WTC11 (cell line): ENCODE measurements around the gene UBAP2. TPM values are rescaled to one million over a fixed set of nuclear protein-coding genes. Genes with fewer than 3 reads are reported as not detected.

Experiments
- ATAC-seq: fragments of 200-7000 bp; cut with Tn5 transposase; 2 replicates; pipeline ENCODE4 v1.10.0; 2021; ENCODE audit warnings: mild to moderate bottlenecking, moderate library complexity
- CTCF ChIA-PET: fragments of 300-600 bp; sonication (Branson Sonifier 250); formaldehyde crosslinking; loops from one replicate; lab custom pipeline; 2021; ENCODE audit warnings: antibody characterized with exemption; lab: Charles Lee
- POLR2A ChIA-PET: fragments of 350-600 bp; sonication (Branson Sonifier 250); formaldehyde crosslinking; loops from one replicate; lab custom pipeline; 2021; ENCODE audit warnings: antibody characterized with exemption; lab: Charles Lee
- DNase-seq: peaks from one replicate; pipeline ENCODE4 v3.0.0; 2021; ENCODE audit warnings: low spot score
- H3K27ac Mint-ChIP-seq: 2 replicates; pipeline ENCODE4 v1.8.0; 2021; ENCODE audit warnings: mixed read lengths
- H3K27me3 Mint-ChIP-seq: 2 replicates; pipeline ENCODE4 v1.8.0; 2021; ENCODE audit warnings: low read depth, mild to moderate bottlenecking, moderate library complexity, mixed read lengths
- H3K36me3 Mint-ChIP-seq: 2 replicates; pipeline ENCODE4 v1.8.0; 2021; ENCODE audit warnings: mixed read lengths
- H3K4me1 Mint-ChIP-seq: 2 replicates; pipeline ENCODE4 v1.8.0; 2022; ENCODE audit warnings: mixed read lengths
- H3K4me3 Mint-ChIP-seq: 2 replicates; pipeline ENCODE4 v1.8.0; 2021; ENCODE audit warnings: mild to moderate bottlenecking, moderate library complexity, mixed read lengths
- H3K9me3 Mint-ChIP-seq: 2 replicates; pipeline ENCODE4 v1.8.0; 2021; ENCODE audit warnings: mixed read lengths
- AFF4 ChIP-seq: sonication (generic); formaldehyde crosslinking; IDR thresholded peaks from 2 replicates; pipeline ENCODE4 v1.8.1; 2023; ENCODE audit warnings: mild to moderate bottlenecking, missing genetic modification reagents, borderline replicate concordance
- ELF4 ChIP-seq: sonication (generic); formaldehyde crosslinking; IDR thresholded peaks from 2 replicates; pipeline ENCODE4 v1.8.1; 2022; ENCODE audit warnings: low read depth, mild to moderate bottlenecking, moderate library complexity, missing genetic modification reagents
- ERG ChIP-seq: fragments of 250-450 bp; sonication (Bioruptor Pico); IDR thresholded peaks from 2 replicates; pipeline ENCODE4 v1.8.0; 2021; ENCODE audit warnings: mild to moderate bottlenecking
- ETV6 ChIP-seq: sonication (generic); formaldehyde crosslinking; IDR thresholded peaks from 2 replicates; pipeline ENCODE4 v1.8.1; 2022; ENCODE audit warnings: mild to moderate bottlenecking, missing genetic modification reagents
- FOXJ3 ChIP-seq: sonication (generic); formaldehyde crosslinking; IDR thresholded peaks from 2 replicates; pipeline ENCODE4 v1.9.0; 2021; ENCODE audit warnings: missing genetic modification reagents, mild to moderate bottlenecking, borderline replicate concordance
- FOXP4 ChIP-seq: sonication (generic); formaldehyde crosslinking; IDR thresholded peaks from 2 replicates; pipeline ENCODE4 v1.8.0; 2022; ENCODE audit warnings: mild to moderate bottlenecking, missing genetic modification reagents
- GABPB1 ChIP-seq: sonication (generic); formaldehyde crosslinking; IDR thresholded peaks from 2 replicates; pipeline ENCODE4 v1.8.1; 2023; ENCODE audit warnings: mild to moderate bottlenecking, missing genetic modification reagents
- GTF2I ChIP-seq: fragments of 250-450 bp; sonication (Bioruptor Pico); conservative IDR thresholded peaks from 2 replicates; pipeline ENCODE4 v1.4.0; 2021; ENCODE audit warnings: mild to moderate bottlenecking
- HMGA2 ChIP-seq: fragments of 250-450 bp; sonication (Bioruptor Pico); IDR thresholded peaks from 2 replicates; pipeline ENCODE4 v1.4.0; 2021; ENCODE audit warnings: mild to moderate bottlenecking, moderate library complexity
- IRF1 ChIP-seq: sonication (generic); formaldehyde crosslinking; IDR thresholded peaks from 2 replicates; pipeline ENCODE4 v1.8.0; 2023; ENCODE audit warnings: missing genetic modification reagents
- JUN ChIP-seq: sonication (generic); formaldehyde crosslinking; IDR thresholded peaks from 2 replicates; pipeline ENCODE4 v1.8.0; 2023; ENCODE audit warnings: mild to moderate bottlenecking, missing genetic modification reagents
- MAX ChIP-seq: sonication (generic); formaldehyde crosslinking; IDR thresholded peaks from 2 replicates; pipeline ENCODE4 v1.8.0; 2022; ENCODE audit warnings: mild to moderate bottlenecking, missing genetic modification reagents
- MLX ChIP-seq: sonication (generic); formaldehyde crosslinking; IDR thresholded peaks from 2 replicates; pipeline ENCODE4 v1.8.1; 2023; ENCODE audit warnings: mild to moderate bottlenecking, missing genetic modification reagents, moderate library complexity
- MXD4 ChIP-seq: fragments of 250-450 bp; sonication (Bioruptor Pico); IDR thresholded peaks from 2 replicates; pipeline ENCODE4 v1.8.0; 2021; ENCODE audit warnings: mild to moderate bottlenecking, moderate library complexity, borderline replicate concordance
- NFYB ChIP-seq: sonication (generic); formaldehyde crosslinking; conservative IDR thresholded peaks from 2 replicates; pipeline ENCODE4 v1.8.0; 2022; ENCODE audit warnings: low read depth, missing genetic modification reagents
- NR1H2 ChIP-seq: sonication (generic); formaldehyde crosslinking; IDR thresholded peaks from 2 replicates; pipeline ENCODE4 v1.9.0; 2021; ENCODE audit warnings: mild to moderate bottlenecking, moderate library complexity, missing genetic modification reagents
- NR3C1 ChIP-seq: sonication (generic); formaldehyde crosslinking; conservative IDR thresholded peaks from 2 replicates; pipeline ENCODE4 v1.8.1; 2023; ENCODE audit warnings: low read depth, mild to moderate bottlenecking, missing genetic modification reagents
- PRDM15 ChIP-seq: sonication (generic); formaldehyde crosslinking; IDR thresholded peaks from 2 replicates; pipeline ENCODE4 v1.8.0; 2022; ENCODE audit warnings: missing genetic modification reagents
- SMAD3 ChIP-seq: sonication (generic); formaldehyde crosslinking; IDR thresholded peaks from 2 replicates; pipeline ENCODE4 v1.8.0; 2022; ENCODE audit warnings: missing genetic modification reagents, mild to moderate bottlenecking, borderline replicate concordance
- SOX15 ChIP-seq: fragments of 250-450 bp; sonication (Bioruptor Pico); IDR thresholded peaks from 2 replicates; pipeline ENCODE4 v1.9.0; 2021; ENCODE audit warnings: mild to moderate bottlenecking
- TEAD1 ChIP-seq: sonication (generic); formaldehyde crosslinking; IDR thresholded peaks from 2 replicates; pipeline ENCODE4 v1.8.0; 2022; ENCODE audit warnings: mild to moderate bottlenecking, missing genetic modification reagents
- ZNF396 ChIP-seq: fragments of 250-450 bp; sonication (Bioruptor Pico); IDR thresholded peaks from 2 replicates; pipeline ENCODE4 v1.8.0; 2021; ENCODE audit warnings: mild to moderate bottlenecking, moderate library complexity, borderline replicate concordance
- ZNF423 ChIP-seq: fragments of 250-450 bp; sonication (Bioruptor Pico); IDR thresholded peaks from 2 replicates; pipeline ENCODE4 v2.1.2; 2022; ENCODE audit warnings: mild to moderate bottlenecking, moderate library complexity
- ZNF671 ChIP-seq: fragments of 250-450 bp; sonication (Bioruptor Pico); IDR thresholded peaks from 2 replicates; pipeline ENCODE4 v1.8.0; 2021; ENCODE audit warnings: mild to moderate bottlenecking
- total RNA-seq: library from RNA; stranded (reverse); gene quantifications from 3 replicates; pipeline ENCODE4 v1.2.3, GENCODE V29; 2021

The UBAP2 gene
- total RNA-seq, 1 experiment from 2014 or later, result 63.9 TPM

GRCh38 chr9:33972698-33973097 lies 76.0 kb downstream of the UBAP2 start:
- no peak for TF ChIP-seq FOXJ3 (CRISPR knock-in tag)
- TF ChIP-seq HMGA2 (CRISPR knock-in tag), result no peak
- no peak for TF ChIP-seq TEAD1 (CRISPR knock-in tag)
- TF ChIP-seq IRF1 (CRISPR knock-in tag), result no peak
- TF ChIP-seq ZNF671 (CRISPR knock-in tag), result no peak
- TF ChIP-seq ZNF423 (CRISPR knock-in tag), result no peak
- TF ChIP-seq MLX (CRISPR knock-in tag), result no peak
- no peak for TF ChIP-seq GTF2I (CRISPR knock-in tag)
- TF ChIP-seq ETV6, result no peak
- TF ChIP-seq GABPB1, result no peak
- TF ChIP-seq NR3C1, result no peak
- TF ChIP-seq ERG, result no peak
- TF ChIP-seq ZNF396, result no peak
- no peak for TF ChIP-seq NFYB (CRISPR knock-in tag)
- no peak for TF ChIP-seq JUN (CRISPR knock-in tag)
- Mint-ChIP-seq H3K4me3 (no peak overlapping the region), H3K9me3 (no peaks in the 10 kb centered on the region), H3K4me1 (no peaks in the 10 kb centered on the region), H3K27ac (no peak overlapping the region), H3K27me3 (no peaks in the 10 kb centered on the region), H3K36me3 (peaks cover 40% of the 10 kb centered on the region)
- DNase-seq (no peak), ATAC-seq (no peak)
- ChIA-PET CTCF (no interaction called here), POLR2A (no interaction called here)

- H3K9me3 Mint-ChIP-seq, result no peaks in the 10 kb centered on the region
- DNase-seq, result no peak
- POLR2A ChIA-PET, result no interaction called here
- H3K4me1 Mint-ChIP-seq, result no peaks in the 10 kb centered on the region
- CTCF ChIA-PET, result no interaction called here
- peak overlapping the region; percentile 12; the same call in 1 of the 2 replicates for H3K27ac Mint-ChIP-seq
- H3K27me3 Mint-ChIP-seq, result no peaks in the 10 kb centered on the region
- ATAC-seq, result no peak
- peaks cover 25% of the 10 kb centered on the region for H3K36me3 Mint-ChIP-seq
- no peak overlapping the region for H3K4me3 Mint-ChIP-seq
- TF ChIP-seq MXD4, result no peak
- no peak for TF ChIP-seq AFF4 (CRISPR knock-in tag)
- TF ChIP-seq SOX15, result no peak
- no peak for TF ChIP-seq FOXP4 (CRISPR knock-in tag)
- TF ChIP-seq SMAD3, result no peak
- TF ChIP-seq ELF4 (CRISPR knock-in tag), result no peak
- no peak for TF ChIP-seq MAX (CRISPR knock-in tag)
- TF ChIP-seq NR1H2 (CRISPR knock-in tag), result no peak
- TF ChIP-seq PRDM15, result no peak
- no peak for TF ChIP-seq ZNF671 (CRISPR knock-in tag)
- no peak for TF ChIP-seq ETV6
- no peak for TF ChIP-seq ZNF423 (CRISPR knock-in tag)
These were observed 84.5 kb downstream of the UBAP2 start for GRCh38 chr9:33964086-33964768.
